Measurements from ENCODE around the gene ITPA. TPM values are rescaled to one million over a fixed set of nuclear protein-coding genes. Genes with fewer than 3 reads are reported as not detected.

Gene ITPA
- total and polyA plus RNA-seq, 2 of the 4 experiments (the other 2 are of a cell fraction), result 32.4 to 49.0 TPM

DNA sequence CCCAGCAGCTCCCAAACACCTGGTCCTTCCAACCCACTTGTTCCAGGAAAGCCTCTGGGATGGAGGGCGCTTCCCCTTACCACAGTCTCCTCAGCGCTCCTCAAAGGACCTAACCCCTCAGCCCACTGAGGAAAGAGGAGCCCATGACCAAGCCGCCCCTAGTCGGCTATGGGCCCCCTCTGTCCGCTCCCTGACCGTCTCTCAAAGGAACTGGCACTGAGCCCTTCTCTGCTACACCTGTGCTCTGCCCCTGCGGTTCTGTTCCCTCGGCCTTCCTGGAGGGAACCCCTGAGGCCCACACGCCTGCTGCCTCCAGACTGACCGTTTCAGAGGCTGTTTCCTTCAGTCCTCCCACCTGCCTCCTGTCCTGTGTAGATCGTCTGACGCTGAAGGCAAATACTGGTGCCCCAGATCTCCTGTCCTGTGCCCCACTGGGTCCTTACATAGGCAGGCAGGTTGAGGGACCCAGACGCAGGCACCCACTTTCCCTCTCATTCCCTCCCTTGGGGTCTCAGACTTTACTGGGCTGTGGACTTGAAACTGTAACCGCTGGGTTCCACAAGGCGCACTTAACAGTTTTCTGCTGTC, 31.6 kb downstream of the ITPA start:
- POLR2A ChIA-PET (ENCODE audit: unreplicated experiment), result no interaction called here

More for the DNA sequence above, 31.6 kb downstream of the ITPA start:
- ATAC-seq (ENCODE audit: low read depth), result no peak
- no peak overlapping the region for H3K23ac ChIP-seq (ENCODE audit: low read depth, low read length)
- no peak overlapping the region for H2BK15ac ChIP-seq (ENCODE audit: low read depth, low read length)
- H3K56ac ChIP-seq (ENCODE audit: extremely low read depth, insufficient read depth, low read length), result no peak overlapping the region
- H3K18ac ChIP-seq (ENCODE audit: low read depth, low read length), result no peak overlapping the region
- H3K27me3 ChIP-seq (ENCODE audit: control insufficient read depth, insufficient read depth, low read length), result peaks cover 28% of the 10 kb centered on the region
- no peak overlapping the region for H3K14ac ChIP-seq (replicated peaks; ENCODE audit: low read depth, low read length)
- no peak overlapping the region for H2AK5ac ChIP-seq (ENCODE audit: low read depth, low read length)
- no peak overlapping the region for H2BK5ac ChIP-seq (ENCODE audit: low read depth, low read length, poor library complexity, severe bottlenecking)
- H3K4ac ChIP-seq (ENCODE audit: low read depth, low read length), result no peak overlapping the region; the same call in 1 of the 2 replicates
- no peak overlapping the region for H3K4me2 ChIP-seq (ENCODE audit: low read depth, low read length)
- no peak overlapping the region for H4K5ac ChIP-seq (ENCODE audit: low read depth, low read length)
- H3K36me3 ChIP-seq (ENCODE audit: control insufficient read depth, insufficient read depth, low read length), result no peaks in the 10 kb centered on the region
- no peak overlapping the region for H2BK20ac ChIP-seq (ENCODE audit: low read depth, low read length)
- H3K4me3 ChIP-seq (ENCODE audit: insufficient read depth, low read depth, low read length), result no peak overlapping the region; the same call in 1 of the 2 replicates
- intact Hi-C loops (cut with micrococcal nuclease), result no loop called here
- no peaks in the 10 kb centered on the region for H3K9me3 ChIP-seq (ENCODE audit: control insufficient read depth, insufficient read depth, low read length)
- no peak overlapping the region for H2AFZ ChIP-seq (replicated peaks; ENCODE audit: low read length, poor library complexity)
- H3K9ac ChIP-seq (ENCODE audit: low read depth, low read length), result no peak overlapping the region
- DNase-seq, result no peak
- in situ Hi-C loops (cut with MboI; ENCODE audit: low sequenced_read_pairs), result no loop called here
- H4K8ac ChIP-seq (ENCODE audit: low read depth in 2 of 2, low read length in 2 of 2), result no peak overlapping the region
- H2AK9ac ChIP-seq (replicated peaks; ENCODE audit: low read depth, low read length, poor library complexity), result no peak overlapping the region
- no peak overlapping the region for H3K27ac ChIP-seq (ENCODE audit: insufficient read depth, low read length)
- H3K79me1 ChIP-seq (ENCODE audit: low read depth in 1 of 2, low read length in 2 of 2), result no peaks in the 10 kb centered on the region
- peaks cover 4% of the 10 kb centered on the region; the same call in 1 of the 2 replicates for H4K20me1 ChIP-seq (ENCODE audit: insufficient read depth, low read length)
- CTCF ChIA-PET, result no interaction called here
- no peak overlapping the region for H4K91ac ChIP-seq (ENCODE audit: insufficient read depth, low read depth, low read length)
- no peaks in the 10 kb centered on the region; the same call in 1 of the 2 replicates for H3K4me1 ChIP-seq (ENCODE audit: control insufficient read depth, insufficient read depth, low read length)
- H2BK120ac ChIP-seq (ENCODE audit: low read depth, low read length), result no peak overlapping the region
- no peaks in the 10 kb centered on the region for H3K9me1 ChIP-seq (ENCODE audit: insufficient read depth, low read length)
- BruUV-seq (replicated peaks), result no TSS peak
- WGBS, 2 experiments (ENCODE audit: extremely low coverage in 2 of 2, insufficient read length in 1 of 2), result 82% methylated on average over 6 of the region's 15 CpGs; no CpG with 5 or more reads in 1 of the 2 experiments
- dilution Hi-C loops (cut with HindIII; ENCODE audit: low sequenced_read_pairs, unreplicated experiment), result no loop called here
- TF ChIP-seq FOS (IDR thresholded peaks at IDR 0.05; ENCODE audit: low read depth, low read length), result no peak
- TF ChIP-seq MAFK (IDR thresholded peaks at IDR 0.05; ENCODE audit: low read depth, low read length), result no peak
- no peak for TF ChIP-seq MXI1 (IDR thresholded peaks at IDR 0.05; ENCODE audit: borderline replicate concordance, low read depth, low read length)
- TF ChIP-seq, protein P1, sequence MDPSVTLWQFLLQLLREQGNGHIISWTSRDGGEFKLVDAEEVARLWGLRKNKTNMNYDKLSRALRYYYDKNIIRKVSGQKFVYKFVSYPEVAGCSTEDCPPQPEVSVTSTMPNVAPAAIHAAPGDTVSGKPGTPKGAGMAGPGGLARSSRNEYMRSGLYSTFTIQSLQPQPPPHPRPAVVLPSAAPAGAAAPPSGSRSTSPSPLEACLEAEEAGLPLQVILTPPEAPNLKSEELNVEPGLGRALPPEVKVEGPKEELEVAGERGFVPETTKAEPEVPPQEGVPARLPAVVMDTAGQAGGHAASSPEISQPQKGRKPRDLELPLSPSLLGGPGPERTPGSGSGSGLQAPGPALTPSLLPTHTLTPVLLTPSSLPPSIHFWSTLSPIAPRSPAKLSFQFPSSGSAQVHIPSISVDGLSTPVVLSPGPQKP (IDR thresholded peaks at IDR 0.05; ENCODE audit: borderline replicate concordance, low read depth, low read length), result no peak
- TF ChIP-seq CHD1 (IDR thresholded peaks at IDR 0.05; ENCODE audit: low read depth, low read length), result no peak
- TF ChIP-seq, protein P2, sequence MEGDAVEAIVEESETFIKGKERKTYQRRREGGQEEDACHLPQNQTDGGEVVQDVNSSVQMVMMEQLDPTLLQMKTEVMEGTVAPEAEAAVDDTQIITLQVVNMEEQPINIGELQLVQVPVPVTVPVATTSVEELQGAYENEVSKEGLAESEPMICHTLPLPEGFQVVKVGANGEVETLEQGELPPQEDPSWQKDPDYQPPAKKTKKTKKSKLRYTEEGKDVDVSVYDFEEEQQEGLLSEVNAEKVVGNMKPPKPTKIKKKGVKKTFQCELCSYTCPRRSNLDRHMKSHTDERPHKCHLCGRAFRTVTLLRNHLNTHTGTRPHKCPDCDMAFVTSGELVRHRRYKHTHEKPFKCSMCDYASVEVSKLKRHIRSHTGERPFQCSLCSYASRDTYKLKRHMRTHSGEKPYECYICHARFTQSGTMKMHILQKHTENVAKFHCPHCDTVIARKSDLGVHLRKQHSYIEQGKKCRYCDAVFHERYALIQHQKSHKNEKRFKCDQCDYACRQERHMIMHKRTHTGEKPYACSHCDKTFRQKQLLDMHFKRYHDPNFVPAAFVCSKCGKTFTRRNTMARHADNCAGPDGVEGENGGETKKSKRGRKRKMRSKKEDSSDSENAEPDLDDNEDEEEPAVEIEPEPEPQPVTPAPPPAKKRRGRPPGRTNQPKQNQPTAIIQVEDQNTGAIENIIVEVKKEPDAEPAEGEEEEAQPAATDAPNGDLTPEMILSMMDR (conservative IDR thresholded peaks at IDR 0.05; ENCODE audit: low read depth, low read length), result no peak

Measured in IMR-90 (cell line).